ENCODE results near the gene ALDH1A1. TPM values are rescaled to one million over a fixed set of nuclear protein-coding genes. Genes with fewer than 3 reads are reported as not detected.
"Not testable (repeated sequence)": the region's sequence is repeated elsewhere in the genome, so short reads cannot be mapped to it uniquely, and the experiment has no call there.

Gene ALDH1A1
- total RNA-seq, 1 experiment from 2014 or later = not detected

- no peak overlapping the region for H3K27ac ChIP-seq
- H3K4me1 ChIP-seq (replicated peaks) = no peaks in the 10 kb centered on the region
- H3K9me3 ChIP-seq (replicated peaks) = no peaks in the 10 kb centered on the region
- no peak for DNase-seq (ENCODE audit: low read depth in 1 of 2, low spot score in 2 of 2)
- peaks cover 9% of the 10 kb centered on the region; the same call in 1 of the 2 replicates for H3K27me3 ChIP-seq (replicated peaks)
- H3K4me3 ChIP-seq = no peak overlapping the region
- H3K36me3 ChIP-seq = no peaks in the 10 kb centered on the region
Observed at GRCh38 chr9:72946318-72946717, 6.5 kb downstream of the ALDH1A1 start.

DNA sequence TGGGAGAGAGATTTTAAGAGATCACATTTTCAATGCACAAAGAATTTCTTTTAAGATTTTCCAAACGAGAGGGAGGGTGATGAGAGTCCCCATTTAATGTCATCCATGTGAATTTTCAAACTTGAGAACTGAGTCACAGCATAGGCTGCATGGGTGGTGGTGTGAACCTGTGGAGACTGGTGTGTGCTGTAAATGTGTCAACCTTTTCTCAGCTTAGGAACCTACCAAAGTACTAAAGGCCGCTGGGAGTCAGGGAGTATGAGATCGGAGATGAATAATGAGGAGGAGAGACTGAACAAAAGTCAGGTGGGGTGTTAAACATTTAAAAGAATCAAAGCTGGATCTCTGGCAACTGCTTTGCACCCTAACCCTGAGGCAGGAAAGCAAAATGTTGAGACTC, 7.5 kb downstream of the ALDH1A1 start:
- Histone ChIP-seq H3K27me3 (replicated peaks) (peaks cover 9% of the 10 kb centered on the region; the same call in 1 of the 2 replicates), H3K27ac (no peak overlapping the region), H3K36me3 (no peaks in the 10 kb centered on the region), H3K9me3 (replicated peaks) (no peaks in the 10 kb centered on the region), H3K4me3 (no peak overlapping the region), H3K4me1 (replicated peaks) (no peaks in the 10 kb centered on the region)
- no peak for DNase-seq (ENCODE audit: low read depth in 1 of 2, low spot score in 2 of 2)

GRCh38 chr9:72943844-72944462, 8.9 kb downstream of the ALDH1A1 start:
- Histone ChIP-seq H3K4me3 (no peak overlapping the region), H3K9me3 (replicated peaks) (no peaks in the 10 kb centered on the region), H3K4me1 (replicated peaks) (no peaks in the 10 kb centered on the region), H3K27ac (no peak overlapping the region), H3K36me3 (no peaks in the 10 kb centered on the region), H3K27me3 (replicated peaks) (peaks cover 4% of the 10 kb centered on the region; the same call in 1 of the 2 replicates)
- no peak for DNase-seq (ENCODE audit: low read depth in 1 of 2, low spot score in 2 of 2)

GRCh38 chr9:72942451-72942850, 10.4 kb downstream of the ALDH1A1 start:
- Histone ChIP-seq H3K27me3 (replicated peaks) (peaks cover 4% of the 10 kb centered on the region; the same call in 1 of the 2 replicates), H3K4me1 (replicated peaks) (no peaks in the 10 kb centered on the region), H3K9me3 (replicated peaks) (no peaks in the 10 kb centered on the region), H3K36me3 (no peaks in the 10 kb centered on the region), H3K4me3 (no peak overlapping the region), H3K27ac (no peak overlapping the region)
- no peak for DNase-seq (ENCODE audit: low read depth in 1 of 2, low spot score in 2 of 2)

DNA sequence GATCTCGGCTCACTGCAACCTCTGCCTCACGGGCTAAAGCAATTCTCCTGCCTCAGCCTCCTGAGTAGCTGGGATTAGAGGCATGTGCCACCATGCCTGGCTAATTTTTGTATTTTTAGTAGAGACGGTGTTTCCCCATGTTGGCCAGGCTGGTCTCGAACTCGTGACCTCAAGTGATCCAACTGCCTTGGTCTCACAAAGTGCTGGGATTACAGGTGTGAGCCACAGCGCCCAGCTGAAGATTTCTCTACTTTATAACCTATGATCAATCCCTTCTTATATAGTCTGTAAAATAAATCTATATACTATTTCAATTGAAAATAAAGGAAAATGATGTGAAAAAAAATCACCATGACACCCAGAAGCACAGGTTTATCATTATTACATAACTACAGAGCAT, 13.3 kb downstream of the ALDH1A1 start:
- H3K27ac ChIP-seq; H3K4me3 ChIP-seq; H3K36me3 ChIP-seq; DNase-seq (ENCODE audit: low read depth in 1 of 2, low spot score in 2 of 2); H3K9me3 ChIP-seq (replicated peaks); H3K4me1 ChIP-seq (replicated peaks); H3K27me3 ChIP-seq (replicated peaks): not testable (repeated sequence)

DNA sequence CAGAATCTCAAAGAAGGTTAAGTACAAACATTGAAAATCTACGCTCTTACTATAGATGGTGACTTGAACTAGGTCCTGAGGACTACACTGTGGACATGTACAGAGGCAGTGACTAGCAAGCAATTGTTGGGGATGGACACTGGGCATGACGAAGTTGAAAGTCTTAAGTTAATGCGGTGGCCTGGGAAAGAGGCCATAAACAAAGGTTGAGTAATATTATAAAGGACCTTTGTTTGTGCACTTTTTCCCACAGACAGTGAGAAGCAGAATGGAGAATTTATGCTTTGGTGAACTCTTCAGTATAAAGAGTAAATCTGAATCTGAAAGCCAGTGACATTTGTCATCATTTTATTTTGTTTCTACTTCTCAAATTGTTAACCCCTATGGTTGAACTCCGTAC, 15.3 kb downstream of the ALDH1A1 start:
- no peaks in the 10 kb centered on the region for H3K36me3 ChIP-seq
- H3K27me3 ChIP-seq (replicated peaks) = peaks cover 4% of the 10 kb centered on the region; the same call in 1 of the 2 replicates
- H3K4me3 ChIP-seq = no peak overlapping the region
- H3K4me1 ChIP-seq (replicated peaks) = no peaks in the 10 kb centered on the region
- no peaks in the 10 kb centered on the region for H3K9me3 ChIP-seq (replicated peaks)
- no peak for DNase-seq (ENCODE audit: low read depth in 1 of 2, low spot score in 2 of 2)
- H3K27ac ChIP-seq = no peak overlapping the region

DNA sequence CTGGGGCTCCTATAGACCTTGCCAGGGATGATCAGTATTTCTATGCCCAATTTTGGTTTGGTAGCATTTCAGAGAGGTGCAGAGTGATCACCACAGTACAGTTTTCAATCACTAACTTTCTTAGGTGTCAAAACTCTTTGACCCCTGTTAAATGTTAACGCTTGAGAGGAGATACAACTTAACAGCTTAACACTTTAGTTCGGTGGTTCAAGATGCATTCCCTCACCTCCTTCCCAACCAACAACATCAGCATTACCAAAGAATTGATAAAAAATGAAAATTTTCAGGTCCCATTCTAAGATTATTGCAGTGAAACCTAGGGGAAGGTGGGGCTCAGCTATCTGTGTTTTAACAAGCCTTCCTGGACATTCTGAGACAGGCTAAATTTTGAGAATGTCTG, 16.2 kb downstream of the ALDH1A1 start:
- Histone ChIP-seq H3K4me3 (no peak overlapping the region), H3K27me3 (replicated peaks) (peaks cover 4% of the 10 kb centered on the region; the same call in 1 of the 2 replicates), H3K27ac (no peak overlapping the region), H3K9me3 (replicated peaks) (no peaks in the 10 kb centered on the region), H3K4me1 (replicated peaks) (no peaks in the 10 kb centered on the region), H3K36me3 (no peaks in the 10 kb centered on the region)
- no peak for DNase-seq (ENCODE audit: low read depth in 1 of 2, low spot score in 2 of 2)

GRCh38 chr9:72936266-72936665, 16.6 kb downstream of the ALDH1A1 start:
- no peak for DNase-seq (ENCODE audit: low read depth in 1 of 2, low spot score in 2 of 2)
- H3K4me3 ChIP-seq = no peak overlapping the region
- H3K9me3 ChIP-seq (replicated peaks) = no peaks in the 10 kb centered on the region
- H3K27ac ChIP-seq = no peak overlapping the region
- H3K36me3 ChIP-seq = no peaks in the 10 kb centered on the region
- H3K4me1 ChIP-seq (replicated peaks) = no peaks in the 10 kb centered on the region
- no peaks in the 10 kb centered on the region; the same call in 1 of the 2 replicates for H3K27me3 ChIP-seq (replicated peaks)

DNA sequence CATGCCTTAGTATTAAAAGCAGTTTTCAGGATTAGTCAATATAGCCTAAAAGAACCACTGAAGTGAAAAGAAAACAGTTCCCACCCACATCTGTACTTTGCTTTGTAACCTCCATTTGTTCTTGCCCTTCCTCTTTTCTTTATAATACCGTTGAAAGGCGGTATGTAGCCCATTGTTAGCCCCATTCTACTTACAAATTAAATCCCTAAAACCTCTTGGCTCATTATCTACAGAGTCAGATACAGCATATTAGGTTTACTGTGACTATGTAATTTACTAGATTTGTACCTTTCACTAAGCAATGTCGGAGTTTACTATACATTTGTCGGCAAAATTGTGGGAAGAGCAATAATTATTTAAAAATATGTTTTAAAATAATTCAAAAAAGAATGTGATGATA, 17.3 kb downstream of the ALDH1A1 start:
- H3K4me1 ChIP-seq (replicated peaks) = no peaks in the 10 kb centered on the region
- H3K27me3 ChIP-seq (replicated peaks) = no peaks in the 10 kb centered on the region
- no peak for DNase-seq (ENCODE audit: low read depth in 1 of 2, low spot score in 2 of 2)
- no peak overlapping the region for H3K4me3 ChIP-seq
- H3K36me3 ChIP-seq = no peaks in the 10 kb centered on the region
- H3K27ac ChIP-seq = no peak overlapping the region
- no peaks in the 10 kb centered on the region for H3K9me3 ChIP-seq (replicated peaks)

DNA sequence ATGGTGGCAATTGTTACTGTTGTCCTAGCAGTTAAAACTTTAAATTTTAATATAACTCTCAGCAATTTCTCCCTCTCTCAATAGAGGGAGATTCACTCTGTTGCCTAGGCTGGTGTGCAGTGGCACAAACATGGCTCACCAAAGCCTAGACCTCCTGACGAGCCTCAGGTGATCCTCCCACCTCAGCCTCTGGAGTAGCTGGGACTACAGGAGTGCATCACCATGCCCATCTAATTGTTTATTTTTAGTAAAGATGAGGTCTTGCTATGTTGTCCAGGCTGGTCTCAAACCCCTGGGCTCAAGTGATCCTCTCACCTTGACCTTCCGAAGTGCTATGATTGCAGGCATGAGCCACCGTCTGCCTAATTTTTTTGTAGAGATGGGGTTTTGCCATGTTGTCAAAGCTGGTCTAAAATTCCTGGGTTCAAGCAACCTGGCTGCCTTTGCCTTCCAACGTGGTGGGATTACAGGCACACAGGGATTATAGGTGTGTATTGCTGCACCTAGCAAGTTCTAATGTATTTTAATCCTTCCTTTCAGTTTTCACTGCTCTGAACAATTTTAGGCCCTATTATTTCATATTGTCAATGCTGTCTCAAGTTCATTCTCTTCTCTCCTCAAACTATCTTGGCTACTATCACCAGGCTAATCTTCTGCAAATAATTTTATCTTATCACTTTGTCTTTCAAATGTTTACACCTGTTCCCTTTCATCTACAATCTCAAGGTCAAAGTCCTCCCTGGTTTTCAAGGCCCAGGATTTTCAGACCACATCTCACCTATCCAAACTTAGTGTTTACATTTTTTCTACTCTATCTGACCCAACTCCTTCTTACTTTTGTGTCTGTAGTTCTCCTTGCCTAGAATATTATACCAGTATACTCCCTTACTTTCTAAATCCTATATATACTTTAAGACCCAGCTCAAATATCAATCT, 18.9 kb downstream of the ALDH1A1 start:
- Histone ChIP-seq H3K4me1 (replicated peaks) (no peaks in the 10 kb centered on the region), H3K27me3 (replicated peaks) (0 out of 2 replicates have a peak, but pooled peaks cover 7% of the 10 kb centered on the region), H3K27ac (no peak overlapping the region), H3K36me3 (no peaks in the 10 kb centered on the region), H3K4me3 (no peak overlapping the region), H3K9me3 (replicated peaks) (no peaks in the 10 kb centered on the region)
- no peak for DNase-seq (ENCODE audit: low read depth in 1 of 2, low spot score in 2 of 2)

- Histone ChIP-seq H3K27me3 (replicated peaks) (0 out of 2 replicates have a peak, but pooled peaks cover 7% of the 10 kb centered on the region), H3K4me1 (replicated peaks) (no peaks in the 10 kb centered on the region), H3K4me3 (no peak overlapping the region), H3K9me3 (replicated peaks) (no peaks in the 10 kb centered on the region), H3K27ac (no peak overlapping the region), H3K36me3 (no peaks in the 10 kb centered on the region)
- DNase-seq (ENCODE audit: low read depth in 1 of 2, low spot score in 2 of 2) = no peak
Observed at GRCh38 chr9:72932619-72933018, 20.2 kb downstream of the ALDH1A1 start.

GRCh38 chr9:72931897-72932296, 21.0 kb downstream of the ALDH1A1 start:
- Histone ChIP-seq H3K9me3 (replicated peaks) (no peaks in the 10 kb centered on the region), H3K36me3 (no peaks in the 10 kb centered on the region)
- no peak for DNase-seq (ENCODE audit: low read depth in 1 of 2, low spot score in 2 of 2)

GRCh38 chr9:72931437-72931836, 21.4 kb downstream of the ALDH1A1 start:
- Histone ChIP-seq H3K36me3 (no peaks in the 10 kb centered on the region), H3K9me3 (replicated peaks) (no peaks in the 10 kb centered on the region), H3K4me1 (replicated peaks) (no peaks in the 10 kb centered on the region), H3K27ac (no peak overlapping the region), H3K27me3 (replicated peaks) (0 out of 2 replicates have a peak, but pooled peaks cover 7% of the 10 kb centered on the region), H3K4me3 (no peak overlapping the region)
- DNase-seq (ENCODE audit: low read depth in 1 of 2, low spot score in 2 of 2) = no peak

More at GRCh38 chr9:72931897-72932296, 21.0 kb downstream of the ALDH1A1 start:
- H3K4me1 ChIP-seq (replicated peaks) = no peaks in the 10 kb centered on the region
- no peak overlapping the region for H3K27ac ChIP-seq
- H3K27me3 ChIP-seq (replicated peaks) = 0 out of 2 replicates have a peak, but pooled peaks cover 7% of the 10 kb centered on the region
- H3K4me3 ChIP-seq = no peak overlapping the region

DNA sequence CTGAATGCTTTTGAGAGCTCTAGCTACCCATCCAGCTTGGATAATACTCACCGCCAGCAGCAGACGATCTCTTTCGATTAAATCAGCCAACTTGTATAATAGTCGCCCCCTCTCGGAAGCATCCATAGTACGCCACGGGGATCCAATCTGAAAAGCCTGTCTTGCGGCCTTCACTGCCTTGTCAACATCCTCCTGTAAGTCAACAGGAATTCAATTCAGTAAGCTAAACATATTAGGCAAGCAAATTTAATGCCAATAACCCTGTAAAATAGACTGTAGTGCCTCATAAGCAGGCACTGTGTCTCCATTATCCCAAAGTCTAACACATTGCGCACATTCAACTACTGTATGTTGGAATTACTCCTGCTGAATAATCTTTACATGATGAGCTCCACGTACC, 22.0 kb downstream of the ALDH1A1 start:
- Histone ChIP-seq H3K9me3 (replicated peaks) (no peaks in the 10 kb centered on the region), H3K4me3 (no peak overlapping the region), H3K27me3 (replicated peaks) (0 out of 2 replicates have a peak, but pooled peaks cover 7% of the 10 kb centered on the region), H3K4me1 (replicated peaks) (no peaks in the 10 kb centered on the region), H3K27ac (no peak overlapping the region), H3K36me3 (no peaks in the 10 kb centered on the region)
- DNase-seq (ENCODE audit: low read depth in 1 of 2, low spot score in 2 of 2) = no peak

Data from SJSA1 (cell line).